Epithelial cell of esophagus (primary cell): ENCODE data around the gene ARHGAP15.

Experiments
- DNase-seq: peaks from one replicate; pipeline ENCODE4 v3.0.0; 2010; ENCODE audit warnings: low read depth
- H3K4me3 ChIP-seq: 2 replicates; pipeline ENCODE4 v1.5.1; 2011; ENCODE audit warnings: mild to moderate bottlenecking, low read length, control low read depth
- TF ChIP-seq, protein P1 (sequence below): IDR thresholded peaks from 2 replicates; pipeline ENCODE4 v1.5.1; 2011; ENCODE audit warnings: low read depth, mild to moderate bottlenecking, low read length, control low read depth, inconsistent platforms; ENCODE audit not compliant: insufficient read depth; ENCODE audit errors: missing control alignments

Gene ARHGAP15

DNA sequence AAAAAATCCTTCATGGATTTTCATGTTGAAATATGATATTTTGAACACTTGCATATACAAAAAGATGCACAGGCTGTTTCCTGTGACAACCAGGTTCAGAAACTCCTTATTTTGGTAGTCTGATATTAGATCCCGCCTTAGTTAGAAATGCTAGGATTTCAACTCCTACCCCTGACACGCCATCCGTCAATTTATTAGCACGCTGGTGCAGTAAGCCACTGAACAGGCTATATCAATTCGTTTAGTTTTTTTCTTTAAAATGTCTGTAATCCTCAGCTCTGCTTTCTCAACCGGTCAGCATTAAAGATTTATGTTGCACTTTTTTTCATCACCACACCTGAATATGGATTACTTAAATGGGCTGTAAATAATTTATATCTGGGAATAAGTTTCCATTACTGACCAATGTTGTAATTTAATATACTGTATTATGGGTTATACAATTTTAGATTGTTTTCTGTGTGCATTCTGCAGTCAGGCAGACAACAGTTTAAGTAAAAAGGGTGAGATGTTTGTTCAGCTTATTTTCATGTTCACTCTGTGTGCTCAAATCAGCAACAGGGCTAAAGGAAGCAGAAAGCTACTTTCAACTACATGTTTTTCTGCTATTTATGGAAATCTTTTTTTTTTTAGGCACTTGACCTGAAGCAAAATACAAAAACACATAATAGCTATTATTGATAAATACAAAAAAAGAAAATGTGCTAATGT lies 227.7 kb downstream of the ARHGAP15 start:
- no peak overlapping the region for H3K4me3 ChIP-seq

DNA sequence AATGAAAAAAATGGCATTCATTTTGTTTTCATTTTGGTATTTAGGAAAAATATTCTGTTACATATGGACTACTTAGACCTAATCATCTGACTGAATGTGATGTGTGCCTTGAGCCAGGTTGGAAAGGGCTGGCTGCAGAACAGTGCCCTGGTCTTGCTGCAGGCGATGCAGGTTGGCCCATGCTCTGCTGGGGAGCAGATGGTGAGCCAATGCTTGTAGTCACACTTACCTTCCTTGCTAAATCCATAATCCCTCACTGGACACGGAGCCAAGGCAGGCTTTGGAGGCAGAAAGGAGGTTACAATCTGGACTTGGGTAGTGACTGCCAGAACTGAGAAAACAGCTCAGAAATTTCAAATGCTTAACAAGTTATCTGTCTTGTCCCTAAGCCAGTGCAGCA lies 228.7 kb downstream of the ARHGAP15 start:
- TF ChIP-seq, protein P1, sequence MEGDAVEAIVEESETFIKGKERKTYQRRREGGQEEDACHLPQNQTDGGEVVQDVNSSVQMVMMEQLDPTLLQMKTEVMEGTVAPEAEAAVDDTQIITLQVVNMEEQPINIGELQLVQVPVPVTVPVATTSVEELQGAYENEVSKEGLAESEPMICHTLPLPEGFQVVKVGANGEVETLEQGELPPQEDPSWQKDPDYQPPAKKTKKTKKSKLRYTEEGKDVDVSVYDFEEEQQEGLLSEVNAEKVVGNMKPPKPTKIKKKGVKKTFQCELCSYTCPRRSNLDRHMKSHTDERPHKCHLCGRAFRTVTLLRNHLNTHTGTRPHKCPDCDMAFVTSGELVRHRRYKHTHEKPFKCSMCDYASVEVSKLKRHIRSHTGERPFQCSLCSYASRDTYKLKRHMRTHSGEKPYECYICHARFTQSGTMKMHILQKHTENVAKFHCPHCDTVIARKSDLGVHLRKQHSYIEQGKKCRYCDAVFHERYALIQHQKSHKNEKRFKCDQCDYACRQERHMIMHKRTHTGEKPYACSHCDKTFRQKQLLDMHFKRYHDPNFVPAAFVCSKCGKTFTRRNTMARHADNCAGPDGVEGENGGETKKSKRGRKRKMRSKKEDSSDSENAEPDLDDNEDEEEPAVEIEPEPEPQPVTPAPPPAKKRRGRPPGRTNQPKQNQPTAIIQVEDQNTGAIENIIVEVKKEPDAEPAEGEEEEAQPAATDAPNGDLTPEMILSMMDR: no peak
- DNase-seq: peak; percentile 26
- no peak overlapping the region for H3K4me3 ChIP-seq

More for the DNA sequence above, 227.7 kb downstream of the ARHGAP15 start:
- no peak for DNase-seq
- TF ChIP-seq, protein P1: no peak

DNA sequence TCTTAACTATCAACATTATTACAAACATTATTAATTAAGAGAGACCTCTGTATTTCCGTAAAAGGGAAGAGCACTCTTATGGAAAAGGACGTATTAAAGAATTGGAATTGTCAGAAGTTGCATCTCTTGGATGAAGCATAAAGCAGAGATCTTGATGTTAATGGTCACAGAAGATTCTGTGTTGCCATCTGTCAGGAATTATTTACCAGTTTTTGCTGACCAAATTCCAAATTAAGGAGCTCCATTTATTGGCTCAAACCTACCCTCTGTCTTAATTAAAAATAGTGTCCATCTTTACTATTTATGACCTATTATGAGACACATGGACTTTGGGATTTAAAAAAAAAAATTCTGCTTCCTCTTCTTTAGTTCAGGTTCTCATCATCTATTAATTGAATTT lies 232.1 kb downstream of the ARHGAP15 start:
- no peak overlapping the region for H3K4me3 ChIP-seq
- no peak for DNase-seq
- TF ChIP-seq, protein P1: no peak

DNA sequence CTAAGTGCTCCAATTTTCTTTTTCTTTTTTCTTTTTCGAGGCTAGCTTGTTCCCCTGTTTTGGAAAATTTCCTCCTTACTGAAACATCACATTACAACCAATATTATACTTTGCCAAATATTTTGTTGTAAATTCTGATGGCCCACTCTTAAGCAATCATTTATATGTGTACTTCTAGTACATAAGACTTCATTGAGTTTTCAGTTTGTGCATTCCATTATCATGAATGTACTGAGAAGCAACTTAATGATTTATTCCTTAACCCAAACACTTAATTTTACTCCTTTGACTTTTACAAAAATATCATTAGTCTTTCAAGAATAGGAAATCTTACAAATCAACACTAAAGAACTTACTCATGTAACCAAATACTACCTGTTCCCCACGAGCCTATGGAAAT lies 242.4 kb downstream of the ARHGAP15 start:
- no peak overlapping the region for H3K4me3 ChIP-seq
- TF ChIP-seq, protein P1: no peak
- no peak for DNase-seq

DNA sequence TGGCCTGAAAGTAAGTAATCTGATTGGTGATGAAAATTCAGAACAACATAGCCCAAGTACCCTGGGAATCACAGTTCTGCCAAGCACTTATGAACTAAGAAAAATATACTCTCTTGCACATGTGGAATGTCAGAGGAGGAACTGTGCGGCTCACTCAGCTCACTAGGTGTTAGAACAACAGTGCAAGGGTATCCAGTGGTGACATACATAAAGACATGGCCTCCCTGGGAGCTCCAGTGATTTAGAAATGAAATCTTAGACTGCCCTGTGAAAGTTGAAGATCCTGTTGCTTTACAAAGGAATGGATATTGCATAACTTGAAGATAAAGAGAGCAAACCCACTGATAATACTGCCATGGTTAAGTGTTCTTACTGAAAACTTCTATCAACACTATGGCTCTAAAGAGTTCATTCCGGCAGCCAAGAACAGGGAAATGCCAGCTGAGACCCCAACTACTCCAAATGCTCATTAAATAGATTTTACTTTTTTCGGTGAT lies 246.2 kb downstream of the ARHGAP15 start:
- DNase-seq: peak; percentile 15
- H3K4me3 ChIP-seq: no peak overlapping the region
- TF ChIP-seq, protein P1: no peak

DNA sequence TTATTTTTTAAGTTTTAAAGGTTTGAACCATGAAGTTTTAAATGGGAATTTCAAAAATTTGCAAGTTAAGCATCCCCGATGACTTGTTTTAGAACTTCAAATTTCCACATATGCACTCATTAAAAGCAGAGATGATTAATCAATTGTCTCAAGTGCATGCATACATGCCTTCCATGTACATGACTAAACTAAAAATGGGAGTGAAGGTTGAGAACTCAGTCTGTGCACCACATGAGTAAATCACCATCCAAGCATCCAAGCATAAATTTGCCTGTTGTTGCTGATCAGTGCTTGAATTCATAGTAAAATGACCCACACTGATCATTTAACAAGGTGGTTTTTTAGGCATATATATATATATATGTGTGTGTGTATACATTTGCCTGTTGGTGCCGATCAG lies 249.8 kb downstream of the ARHGAP15 start:
- TF ChIP-seq, protein P1: no peak
- no peak for DNase-seq
- no peak overlapping the region for H3K4me3 ChIP-seq

DNA sequence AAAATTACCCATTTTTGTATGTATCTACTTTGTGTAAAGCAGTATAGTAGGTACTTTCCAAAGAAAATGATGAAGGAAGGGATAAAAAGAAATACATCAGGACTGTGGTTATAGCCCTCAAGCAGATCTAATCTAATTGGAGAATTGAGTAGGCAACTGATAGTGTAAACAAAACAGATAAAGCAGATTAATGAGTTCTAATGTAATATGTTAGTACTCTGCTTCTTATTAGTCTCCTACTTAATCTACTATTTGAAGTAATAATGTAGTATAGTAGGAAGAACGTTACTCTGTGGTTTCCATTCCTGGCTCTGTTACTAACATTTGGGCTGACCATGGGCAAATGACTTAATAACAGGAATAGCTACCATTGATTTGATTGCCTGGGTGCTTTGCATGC lies 250.7 kb downstream of the ARHGAP15 start:
- no peak overlapping the region for H3K4me3 ChIP-seq
- DNase-seq: no peak
- TF ChIP-seq, protein P1: no peak
